Measurements from ENCODE around the gene CAMTA1. TPM values are rescaled to one million over a fixed set of nuclear protein-coding genes. Genes with fewer than 3 reads are reported as not detected.
A peak's percentile ranks its signal among the peaks of the same experiment; 100 is the strongest.

The CAMTA1 gene
- total and polyA plus RNA-seq, 9 of the 15 experiments (the other 6 are each of a cell fraction or from before 2014, with no cell fraction given), result 43.9 to 161 (median 65.9) TPM

- no peak for TF ChIP-seq TFAM (CRISPR knock-in tag; conservative IDR thresholded peaks at IDR 0.05)
- no peak for TF ChIP-seq RBM22 (IDR thresholded peaks at IDR 0.05; ENCODE audit: low read depth, low read length, poor library complexity, severe bottlenecking)
- TF ChIP-seq KLF6 (CRISPR knock-in tag; IDR thresholded peaks at IDR 0.05; ENCODE audit: borderline replicate concordance), result no peak
- TF ChIP-seq MAFG (tag; conservative IDR thresholded peaks at IDR 0.05), result peak; percentile 71
- TF ChIP-seq KLF1 (tag; IDR thresholded peaks at IDR 0.05), result no peak
- TF ChIP-seq SMAD4 (CRISPR knock-in tag; conservative IDR thresholded peaks at IDR 0.05), result 0 out of 2 replicates have a peak, but pooled peaks have one; percentile 23
- no peak for TF ChIP-seq GABPA (tag; conservative IDR thresholded peaks at IDR 0.05; ENCODE audit: low read depth)
- TF ChIP-seq ELF1 (tag; IDR thresholded peaks at IDR 0.05), result no peak
- peak; percentile 84 for TF ChIP-seq C11orf30 (IDR thresholded peaks at IDR 0.05; ENCODE audit: low read depth)
- no peak; the same call in 1 of the 2 replicates for TF ChIP-seq LCOR (CRISPR knock-in tag; IDR thresholded peaks at IDR 0.05)
- no peak for TF ChIP-seq ZNF146 (CRISPR knock-in tag; IDR thresholded peaks at IDR 0.05; ENCODE audit: unreplicated experiment)
- TF ChIP-seq SMAD1 (IDR thresholded peaks at IDR 0.05; ENCODE audit: low read depth, low read length, partially characterized antibody), result no peak
- TF ChIP-seq SOX6 (IDR thresholded peaks at IDR 0.05), result no peak
- no peak for TF ChIP-seq YY1 (IDR thresholded peaks at IDR 0.05; ENCODE audit: borderline replicate concordance in 1 of 3, control insufficient read depth in 1 of 3, extremely low read depth in 1 of 3, insufficient read depth in 3 of 3, insufficient read length in 1 of 3, insufficient replicate concordance in 2 of 3, low read depth in 1 of 3, low read length in 2 of 3)
- no peak for TF ChIP-seq ZBTB8A (IDR thresholded peaks at IDR 0.05; ENCODE audit: partially characterized antibody)
- no peak for TF ChIP-seq HCFC1 (IDR thresholded peaks at IDR 0.05; ENCODE audit: low read depth, low read length)
- no peak for TF ChIP-seq FOXM1 (IDR thresholded peaks at IDR 0.05; ENCODE audit: low read depth)
- TF ChIP-seq FOXM1 (CRISPR knock-in tag; IDR thresholded peaks at IDR 0.05; ENCODE audit: low read depth), result no peak
- no peak for TF ChIP-seq PHB (CRISPR knock-in tag; IDR thresholded peaks at IDR 0.05)
- no peak for TF ChIP-seq E2F3 (CRISPR knock-in tag; IDR thresholded peaks at IDR 0.05)
- no peak for TF ChIP-seq ZNF41 (CRISPR knock-in tag; conservative IDR thresholded peaks at IDR 0.05)
- TF ChIP-seq ZNF449 (CRISPR knock-in tag; IDR thresholded peaks at IDR 0.05), result no peak
- TF ChIP-seq SP2 (IDR thresholded peaks at IDR 0.05; ENCODE audit: extremely low read depth, low read depth, low read length, poor library complexity, severe bottlenecking), result no peak
- no peak for TF ChIP-seq CAMTA2 (CRISPR knock-in tag; conservative IDR thresholded peaks at IDR 0.05)
- TF ChIP-seq SNIP1 (IDR thresholded peaks at IDR 0.05; ENCODE audit: low read depth), result no peak
Measured at GRCh38 chr1:6757719-6758435, 27.4 kb upstream of the CAMTA1 start (continued).
